ENCODE results near the gene RHOC.
"Not testable (repeated sequence)": the region's sequence is repeated elsewhere in the genome, so short reads cannot be mapped to it uniquely, and the experiment has no call there.

GRCh38 chr1:112724240-112724639, 17.3 kb upstream of the RHOC start:
- TF ChIP-seq CTCF (IDR thresholded peaks at IDR 0.05; ENCODE audit: insufficient read depth, low read length); REST (IDR thresholded peaks at IDR 0.05; ENCODE audit: insufficient replicate concordance, low read depth); POLR2AphosphoS5 (IDR thresholded peaks at IDR 0.05; ENCODE audit: low read depth); SPI1 (IDR thresholded peaks at IDR 0.05; ENCODE audit: borderline replicate concordance, low read depth): not testable (repeated sequence)

Measured in HL-60 (cell line).